H9 (cell line): ENCODE measurements around the gene HIGD1B. TPM values are rescaled to one million over a fixed set of nuclear protein-coding genes. Genes with fewer than 3 reads are reported as not detected.

Experiments used
- DNase-seq: peaks from one replicate; pipeline ENCODE4 v3.0.0-alpha.2; 2017
- H2AFZ ChIP-seq: one replicate; pipeline ENCODE4 v1.6.1; 2013; ENCODE audit warnings: mild to moderate bottlenecking, low read length, control low read depth, moderate library complexity
- H2AK5ac ChIP-seq: 2 replicates; pipeline ENCODE4 v1.6.1; 2013; ENCODE audit warnings: low read length, control low read depth, mixed read lengths; ENCODE audit not compliant: insufficient read length
- H2BK120ac ChIP-seq: one replicate; pipeline ENCODE4 v1.6.1; 2013; ENCODE audit warnings: low read depth, mild to moderate bottlenecking, low read length, control low read depth, inconsistent platforms; ENCODE audit not compliant: poor library complexity, severe bottlenecking
- H2BK12ac ChIP-seq: 2 replicates; pipeline ENCODE4 v1.6.1; 2013; ENCODE audit warnings: low read length, control low read depth, mixed read lengths, low read depth; ENCODE audit not compliant: insufficient read length
- H2BK15ac ChIP-seq: 2 replicates; pipeline ENCODE4 v1.6.1; 2013; ENCODE audit warnings: low read depth, low read length, control low read depth
- H2BK20ac ChIP-seq: one replicate; pipeline ENCODE4 v1.6.1; 2013; ENCODE audit warnings: low read depth, mild to moderate bottlenecking, low read length, control low read depth, inconsistent platforms; ENCODE audit not compliant: poor library complexity, severe bottlenecking
- H2BK5ac ChIP-seq: 2 replicates; pipeline ENCODE4 v1.6.1; 2013; ENCODE audit warnings: low read length, control low read depth, mixed read lengths; ENCODE audit not compliant: insufficient read length
- H3K14ac ChIP-seq: 2 replicates; pipeline ENCODE4 v1.6.1; 2013; ENCODE audit warnings: low read length, control low read depth; ENCODE audit not compliant: insufficient read depth
- H3K18ac ChIP-seq: 2 replicates; pipeline ENCODE4 v1.6.1; 2013; ENCODE audit warnings: low read depth, mild to moderate bottlenecking, mixed read lengths, low read length, control low read depth; ENCODE audit not compliant: insufficient read length
- H3K23ac ChIP-seq: 2 replicates; pipeline ENCODE4 v1.6.1; 2013; ENCODE audit warnings: low read length, control low read depth, mixed read lengths, low read depth; ENCODE audit not compliant: insufficient read length
- H3K23me2 ChIP-seq: 2 replicates; pipeline ENCODE4 v1.6.1; 2013; ENCODE audit warnings: low read depth, mild to moderate bottlenecking, mixed read lengths, low read length, control low read depth; ENCODE audit not compliant: insufficient read length, poor library complexity, severe bottlenecking
- H3K27ac ChIP-seq: 2 replicates; pipeline ENCODE4 v1.5.1; 2013; ENCODE audit warnings: low read length, control low read depth, mixed read lengths, low read depth; ENCODE audit not compliant: insufficient read length
- H3K27me3 ChIP-seq: 2 replicates; pipeline ENCODE4 v1.6.1; 2013; ENCODE audit warnings: low read length, control low read depth, inconsistent platforms; ENCODE audit not compliant: insufficient read depth
- H3K4ac ChIP-seq: 2 replicates; pipeline ENCODE4 v1.6.1; 2013; ENCODE audit warnings: low read depth, mild to moderate bottlenecking, control low read depth, inconsistent platforms, low read length, moderate library complexity
- H3K4me1 ChIP-seq: 2 replicates; pipeline ENCODE4 v1.6.1; 2013; ENCODE audit warnings: low read length, control low read depth, inconsistent platforms; ENCODE audit not compliant: insufficient read depth
- H3K4me2 ChIP-seq: 2 replicates; pipeline ENCODE4 v1.6.1; 2013; ENCODE audit warnings: low read length, control low read depth, mixed read lengths; ENCODE audit not compliant: insufficient read length, insufficient read depth
- H3K56ac ChIP-seq: 2 replicates; pipeline ENCODE4 v1.6.1; 2013; ENCODE audit warnings: low read depth, mild to moderate bottlenecking, mixed read lengths, low read length, control low read depth; ENCODE audit not compliant: insufficient read length
- H3K79me1 ChIP-seq: 2 replicates; pipeline ENCODE4 v1.6.1; 2013; ENCODE audit warnings: low read depth, mild to moderate bottlenecking, moderate library complexity, low read length, control low read depth, inconsistent platforms; ENCODE audit not compliant: insufficient read depth, poor library complexity, severe bottlenecking
- H3K79me2 ChIP-seq: 2 replicates; pipeline ENCODE4 v1.6.1; 2013; ENCODE audit warnings: low read length, control low read depth, inconsistent platforms; ENCODE audit not compliant: insufficient read depth
- H3K9ac ChIP-seq: 2 replicates; pipeline ENCODE4 v1.6.1; 2013; ENCODE audit warnings: low read length, control low read depth, mixed read lengths; ENCODE audit not compliant: insufficient read length; ENCODE audit errors: extremely low read depth
- H3K9me3 ChIP-seq: one replicate; pipeline ENCODE4 v1.6.1; 2013; ENCODE audit warnings: low read depth, low read length, inconsistent platforms; ENCODE audit not compliant: control insufficient read depth
- H3T11ph ChIP-seq: one replicate; pipeline ENCODE4 v1.6.1; 2013; ENCODE audit warnings: mild to moderate bottlenecking, low read length, control low read depth, inconsistent platforms
- H4K20me1 ChIP-seq: one replicate; pipeline ENCODE4 v1.6.1; 2013; ENCODE audit not compliant: control insufficient read depth, insufficient read length, insufficient read depth
- H4K5ac ChIP-seq: 2 replicates; pipeline ENCODE4 v1.6.1; 2013; ENCODE audit warnings: low read depth, mild to moderate bottlenecking, mixed read lengths, low read length, control low read depth; ENCODE audit not compliant: insufficient read length
- H4K8ac ChIP-seq: replicated peaks from 2 replicates; pipeline ENCODE4 v1.6.1; 2013; ENCODE audit warnings: low read length, control low read depth, mixed read lengths, low read depth; ENCODE audit not compliant: insufficient read length
- H4K91ac ChIP-seq: 2 replicates; pipeline ENCODE4 v1.6.1; 2013; ENCODE audit warnings: low read depth, mild to moderate bottlenecking, moderate library complexity, mixed read lengths, low read length, control low read depth; ENCODE audit not compliant: insufficient read length
- H3K27ac Mint-ChIP-seq, 3 experiments: 2 replicates in 2 of 3; 3 replicates in 1 of 3; pipeline ENCODE4 v1.8.0; 2020 to 2021; ENCODE audit warnings: mixed read lengths in 3 of 3, mild to moderate bottlenecking in 1 of 3, moderate library complexity in 1 of 3
- H3K27me3 Mint-ChIP-seq: 2 replicates; pipeline ENCODE4 v1.8.0; 2021; ENCODE audit warnings: low read depth, mild to moderate bottlenecking, moderate library complexity, mixed read lengths
- H3K36me3 Mint-ChIP-seq, 3 experiments: 2 replicates in 2 of 3; 3 replicates in 1 of 3; pipeline ENCODE4 v1.8.0; 2020 to 2021; ENCODE audit warnings: low read depth in 3 of 3, mixed read lengths in 3 of 3; ENCODE audit not compliant: insufficient read depth in 1 of 3
- H3K4me1 Mint-ChIP-seq, 2 experiments: 2 replicates each; pipeline ENCODE4 v1.8.0; 2020; ENCODE audit warnings: mixed read lengths in 2 of 2
- H3K4me3 Mint-ChIP-seq, 2 experiments: 2 replicates in 1 of 2; 3 replicates in 1 of 2; pipeline ENCODE4 v1.8.0; 2020 to 2021; ENCODE audit warnings: mild to moderate bottlenecking in 2 of 2, mixed read lengths in 2 of 2, moderate library complexity in 1 of 2
- H3K9me3 Mint-ChIP-seq, 2 experiments: 2 replicates in 1 of 2; 3 replicates in 1 of 2; pipeline ENCODE4 v1.8.0; 2020; ENCODE audit warnings: mild to moderate bottlenecking in 2 of 2, mixed read lengths in 2 of 2, moderate library complexity in 1 of 2
- CTCF ChIP-seq: fragments of 200-600 bp; sonication (generic); conservative IDR thresholded peaks from 3 replicates; pipeline ENCODE4 v1.8.0; 2021; ENCODE audit warnings: antibody characterized with exemption, mild to moderate bottlenecking
- WGBS: extraction: QIAGEN DNeasy Blood & Tissue Kit; methylation state at CpG from one replicate; pipeline ENCODE4 v1.1.7; 2013; ENCODE audit warnings: missing lambda C conversion rate, low lambda C conversion rate, mixed read lengths; ENCODE audit not compliant: insufficient read length; ENCODE audit errors: extremely low coverage; 5-methylcytosine and 5-hydroxymethylcytosine counted together
- total RNA-seq: library from RNA; stranded (reverse); gene quantifications from 2 replicates; pipeline ENCODE4 v1.2.1, GENCODE V29; 2021

HIGD1B gene
- total RNA-seq, 1 experiment from 2014 or later = not detected

DNA sequence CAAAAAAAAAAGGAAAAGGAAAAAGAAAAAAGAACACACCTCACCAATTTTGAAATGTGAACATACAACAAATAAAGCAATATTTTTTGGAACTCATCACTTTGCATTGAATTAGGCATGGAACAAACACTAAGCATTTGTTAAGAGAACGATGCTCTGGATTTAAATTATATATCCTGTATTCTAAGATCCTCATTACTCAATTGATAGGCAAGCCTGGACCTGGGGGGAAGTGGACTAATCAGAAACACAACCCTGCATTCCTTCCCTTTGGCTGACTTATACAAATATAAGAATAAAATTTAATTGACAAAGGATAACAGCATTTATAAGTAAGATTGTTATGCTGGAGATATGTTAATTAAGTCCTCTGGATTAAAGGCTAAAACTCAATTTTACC is 19.8 kb upstream of the HIGD1B start:
- Histone ChIP-seq H3K79me2 (peaks cover 49% of the 10 kb centered on the region; the same call in 1 of the 2 replicates), H2BK120ac (no peak overlapping the region), H3K27ac (no peak overlapping the region), H2BK5ac (no peak overlapping the region), H2BK15ac (no peak overlapping the region), H3K14ac (no peak overlapping the region), H4K8ac (no peak overlapping the region), H3K4ac (no peak overlapping the region), H4K5ac (no peak overlapping the region), H2BK20ac (no peak overlapping the region), H4K20me1 (no peaks in the 10 kb centered on the region), H4K91ac (no peak overlapping the region), H3T11ph (no peak overlapping the region), H3K9ac (no peak overlapping the region), H3K56ac (no peak overlapping the region), H2BK12ac (no peak overlapping the region), H2AFZ (no peak overlapping the region), H3K4me2 (peak overlapping the region; percentile 81), H3K27me3 (no peaks in the 10 kb centered on the region), H3K4me1 (no peaks in the 10 kb centered on the region; the same call in 1 of the 2 replicates), H3K9me3 (no peaks in the 10 kb centered on the region), H3K23me2 (peaks cover 8% of the 10 kb centered on the region), H3K79me1 (peaks cover 9% of the 10 kb centered on the region), H3K18ac (no peak overlapping the region), H3K23ac (no peak overlapping the region), H2AK5ac (no peak overlapping the region)
- no peak for DNase-seq
- TF ChIP-seq CTCF = no peak
- H3K27me3 Mint-ChIP-seq = peaks cover 2% of the 10 kb centered on the region
- H3K36me3 Mint-ChIP-seq = peaks cover 0 to 10% (median 3%) of the 10 kb centered on the region in 3 experiments; a peak in 2 of 7 replicates
- peaks cover 0 to 7% of the 10 kb centered on the region in 2 experiments; a peak in 3 of 5 replicates for H3K9me3 Mint-ChIP-seq
- peak overlapping the region in 1 of 3 experiments; percentile 79; a peak in 2 of 7 replicates for H3K27ac Mint-ChIP-seq
- H3K4me3 Mint-ChIP-seq = peak overlapping the region; percentile 83 to 97
- H3K4me1 Mint-ChIP-seq = peaks cover 24 to 44% of the 10 kb centered on the region in 2 experiments
- no CpG with 5 or more reads among the region's 1 CpG for WGBS
